Stomach (tissue), 4 donors: Measurements from ENCODE around the gene NHSL1.

Experiments
- CTCF ChIP-seq, 7 experiments: fragments of 450-650 bp in 4 of 7; fragments of 200-600 bp in 3 of 7; sonication (generic) in 3 of 7; IDR thresholded peaks; one replicate each; pipeline ENCODE4 v1.5.1; 2016 to 2019; ENCODE audit warnings: antibody characterized with exemption in 7 of 7, control low read depth in 2 of 7, mild to moderate bottlenecking in 1 of 7
- POLR2A ChIP-seq, 4 donors: fragments of 450-650 bp; IDR thresholded peaks; one replicate each; pipeline ENCODE4 v1.6.1; 2016; ENCODE audit warnings: antibody characterized with exemption in 4 of 4, control low read depth in 2 of 4, mild to moderate bottlenecking in 1 of 4, moderate library complexity in 1 of 4
- POLR2AphosphoS5 ChIP-seq, 3 donors: sonication (generic); formaldehyde crosslinking; IDR thresholded peaks; one replicate each; pipeline ENCODE4 v1.6.1; 2016; ENCODE audit warnings: antibody characterized with exemption in 3 of 3

GRCh38 chr6:138486249-138487101 lies 12.8 kb downstream of the NHSL1 start:
- TF ChIP-seq CTCF (IDR thresholded peaks at IDR 0.05), result no peak
- TF ChIP-seq POLR2A (IDR thresholded peaks at IDR 0.05), result no peak
- TF ChIP-seq POLR2AphosphoS5 (IDR thresholded peaks at IDR 0.05), result no peak
